Measurements from ENCODE around the gene ANKRD52. TPM values are rescaled to one million over a fixed set of nuclear protein-coding genes. Genes with fewer than 3 reads are reported as not detected.

The ANKRD52 gene
- total RNA-seq, 2 experiments from 2014 or later, result 23.9 to 30.8 TPM

GRCh38 chr12:56221232-56221756 lies 36.9 kb downstream of the ANKRD52 start:
- H3K27ac ChIP-seq (ENCODE audit: low read depth in 1 of 2, low read length in 2 of 2), result peak overlapping the region; percentile 97 to 98
- Mint-ChIP-seq H3K27ac (peak overlapping the region; percentile 100), H3K9me3 (no peaks in the 10 kb centered on the region), H3K27me3 (no peaks in the 10 kb centered on the region), H3K36me3 (ENCODE audit: low read depth) (peaks cover 27% of the 10 kb centered on the region), H3K4me1 (ENCODE audit: low read depth) (peaks cover 52% of the 10 kb centered on the region), H3K4me3 (peak overlapping the region; percentile 98)
- H3K27me3 ChIP-seq (ENCODE audit: control insufficient read depth in 1 of 2, insufficient read depth in 2 of 2, low read length in 2 of 2), result no peaks in the 10 kb centered on the region
- peaks cover 56% of the 10 kb centered on the region for H3K4me1 ChIP-seq (ENCODE audit: insufficient read depth, low read length)
- peak overlapping the region; percentile 83 for H3K4me3 ChIP-seq (ENCODE audit: low read length)
- DNase-seq, result no peak
- intact Hi-C loops (cut with DNase I, micrococcal nuclease), result loop anchor here (5.0 to 10.0 kb wide), 2 partner anchors 36 to 176 kb away; partner anchors contain the start of genes ANKRD52 (in 1 of the 2) and RPS26 (in 1 of the 2)
- no peaks in the 10 kb centered on the region for H3K9me3 ChIP-seq (ENCODE audit: control insufficient read depth in 1 of 2, insufficient read depth in 1 of 2, low read length in 2 of 2)
- TF ChIP-seq CTCF (IDR thresholded peaks at IDR 0.05), result no peak
- ATAC-seq (ENCODE audit: poor library complexity), result peak; percentile 27
- peaks cover 6% of the 10 kb centered on the region for H3K36me3 ChIP-seq (ENCODE audit: insufficient read depth, low read length)
- ChIA-PET CTCF (interaction anchor here (0.7 to 4.8 kb wide), 6 partner anchors 15 to 102 kb away, joined by 3 to 31 read pairs (median 19); partner anchors contain the start of genes COQ10A, SMARCC2 and ZC3H10), POLR2A (interaction anchor here (0.6 to 4.1 kb wide), 35 partner anchors 12 to 504 kb away, joined by 3 to 62 read pairs (median 6); partner anchors contain the start of genes ANKRD52, CNPY2, COQ10A and DNAJC14)

- intact Hi-C loops (cut with DNase I, micrococcal nuclease), result loop anchor here (5.0 to 10.0 kb wide), 2 partner anchors 37 to 176 kb away; partner anchors contain the start of genes ANKRD52 (in 1 of the 2) and RPS26 (in 1 of the 2)
- no peak for ATAC-seq (ENCODE audit: poor library complexity)
- Mint-ChIP-seq H3K27me3 (no peaks in the 10 kb centered on the region), H3K36me3 (ENCODE audit: low read depth) (peaks cover 27% of the 10 kb centered on the region), H3K4me1 (ENCODE audit: low read depth) (peaks cover 55% of the 10 kb centered on the region), H3K9me3 (no peaks in the 10 kb centered on the region), H3K4me3 (peak overlapping the region; percentile 98), H3K27ac (peak overlapping the region; percentile 100)
- no peak for TF ChIP-seq CTCF (IDR thresholded peaks at IDR 0.05)
- CTCF ChIA-PET, result interaction anchor here (0.7 to 4.8 kb wide), 5 partner anchors 15 to 102 kb away, joined by 3 to 31 read pairs (median 23); partner anchors contain the start of genes SMARCC2 and ZC3H10
- H3K9me3 ChIP-seq (ENCODE audit: control insufficient read depth in 1 of 2, insufficient read depth in 1 of 2, low read length in 2 of 2), result no peaks in the 10 kb centered on the region
- peak overlapping the region; percentile 83 for H3K4me3 ChIP-seq (ENCODE audit: low read length)
- peak in 3 of 14 experiments; percentile 9 to 37 (median 35) for DNase-seq
- no peaks in the 10 kb centered on the region for H3K27me3 ChIP-seq (ENCODE audit: control insufficient read depth in 1 of 2, insufficient read depth in 2 of 2, low read length in 2 of 2)
- POLR2A ChIA-PET, result interaction anchor here (0.9 to 4.1 kb wide), 8 partner anchors 16 to 505 kb away, joined by 3 to 62 read pairs (median 21); partner anchors contain the start of genes COQ10A, ESYT1, NACA and ORMDL2
- peaks cover 56% of the 10 kb centered on the region for H3K4me1 ChIP-seq (ENCODE audit: insufficient read depth, low read length)
- peak overlapping the region; percentile 97 to 98 for H3K27ac ChIP-seq (ENCODE audit: low read depth in 1 of 2, low read length in 2 of 2)
- H3K36me3 ChIP-seq (ENCODE audit: insufficient read depth, low read length), result peaks cover 11% of the 10 kb centered on the region
Observed at GRCh38 chr12:56220611-56221231, 37.5 kb downstream of the ANKRD52 start.

GRCh38 chr12:56219840-56220239 lies 38.3 kb downstream of the ANKRD52 start:
- H3K36me3 ChIP-seq (ENCODE audit: insufficient read depth, low read length), result peaks cover 15% of the 10 kb centered on the region
- no peaks in the 10 kb centered on the region for H3K9me3 Mint-ChIP-seq
- no peaks in the 10 kb centered on the region for H3K9me3 ChIP-seq (ENCODE audit: control insufficient read depth in 1 of 2, insufficient read depth in 1 of 2, low read length in 2 of 2)
- ChIA-PET POLR2A (interaction anchor here (0.9 to 4.1 kb wide), 3 partner anchors 15 to 101 kb away, joined by 3 to 62 read pairs (median 34); partner anchors contain the start of genes ESYT1 and ZC3H10), CTCF (interaction anchor here (1.2 to 4.8 kb wide), 3 partner anchors 14 to 30 kb away, joined by 3 to 31 read pairs (median 26); partner anchors contain the start of gene SMARCC2)
- H3K4me3 Mint-ChIP-seq, result peak overlapping the region; percentile 23
- intact Hi-C loops (cut with DNase I, micrococcal nuclease), result loop anchor here (5.0 to 10.0 kb wide), 2 partner anchors 37 to 175 kb away; partner anchors contain the start of genes ANKRD52 (in 1 of the 2) and RPS26 (in 1 of the 2)
- no peak overlapping the region for H3K27ac ChIP-seq (ENCODE audit: low read depth in 1 of 2, low read length in 2 of 2)
- no peak overlapping the region for H3K4me3 ChIP-seq (ENCODE audit: low read length)
- peaks cover 51% of the 10 kb centered on the region for H3K4me1 Mint-ChIP-seq (ENCODE audit: low read depth)
- H3K4me1 ChIP-seq (ENCODE audit: insufficient read depth, low read length), result peaks cover 50% of the 10 kb centered on the region
- H3K27me3 ChIP-seq (ENCODE audit: control insufficient read depth in 1 of 2, insufficient read depth in 2 of 2, low read length in 2 of 2), result no peaks in the 10 kb centered on the region
- DNase-seq (no peak), ATAC-seq (ENCODE audit: poor library complexity) (no peak)
- peaks cover 34% of the 10 kb centered on the region for H3K36me3 Mint-ChIP-seq (ENCODE audit: low read depth)
- H3K27me3 Mint-ChIP-seq, result no peaks in the 10 kb centered on the region
- no peak for TF ChIP-seq CTCF (IDR thresholded peaks at IDR 0.05)
- peak overlapping the region; percentile 100 for H3K27ac Mint-ChIP-seq
